Measurements from ENCODE around the gene SPATS2L. TPM values are rescaled to one million over a fixed set of nuclear protein-coding genes. Genes with fewer than 3 reads are reported as not detected.
"Not testable (repeated sequence)": the region's sequence is repeated elsewhere in the genome, so short reads cannot be mapped to it uniquely, and the experiment has no call there.

The SPATS2L gene
- total and polyA plus RNA-seq, 2 experiments from 2014 or later: 118 to 154 TPM

DNA sequence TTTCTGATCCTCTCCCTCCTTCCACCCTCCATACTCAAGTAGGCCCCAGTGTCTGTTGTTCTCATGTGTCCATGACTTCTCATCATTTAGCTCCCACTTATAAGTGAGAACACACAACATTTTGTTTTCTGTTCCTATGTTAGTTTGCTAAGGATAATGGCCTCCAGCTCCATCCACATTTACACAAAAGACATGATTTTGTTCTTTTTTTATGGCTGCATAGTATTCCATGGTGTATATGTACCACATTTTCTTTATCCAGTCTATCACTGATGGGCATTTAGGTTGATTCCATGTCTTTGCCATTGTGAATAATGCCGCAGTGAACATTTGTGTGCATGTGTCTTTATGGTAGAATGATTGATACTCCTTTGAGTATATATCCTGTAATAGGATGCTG lies 37.7 kb downstream of the SPATS2L start:
- ATAC-seq: not testable (repeated sequence)

GRCh38 chr2:200345975-200346374 lies 39.5 kb downstream of the SPATS2L start:
- H3K4me1 Mint-ChIP-seq: peaks cover 52% of the 10 kb centered on the region
- Histone ChIP-seq H3K27ac (ENCODE audit: low read depth) (no peak overlapping the region), H2AFZ (no peak overlapping the region), H3K4me2 (no peak overlapping the region), H3K4me1 (ENCODE audit: insufficient read depth) (peaks cover 11% of the 10 kb centered on the region), H3K27me3 (ENCODE audit: insufficient read depth) (no peaks in the 10 kb centered on the region), H3K79me2 (replicated peaks; ENCODE audit: insufficient read depth) (peaks cover 99% of the 10 kb centered on the region), H3K4me3 (no peak overlapping the region), H3K9me2 (ENCODE audit: insufficient read depth) (no peaks in the 10 kb centered on the region), H3F3A (replicated peaks; ENCODE audit: low read depth) (no peaks in the 10 kb centered on the region), H3K36me3 (ENCODE audit: insufficient read depth) (no peaks in the 10 kb centered on the region), H4K20me1 (replicated peaks; ENCODE audit: insufficient read depth) (0 out of 2 replicates have a peak, but pooled peaks cover 3% of the 10 kb centered on the region)
- no peak overlapping the region for H3K4me3 Mint-ChIP-seq
- DNase-seq (ENCODE audit: low spot score) (no peak), ATAC-seq (no peak)
- peaks cover 3% of the 10 kb centered on the region; the same call in 2 of the 3 replicates for H3K9me3 Mint-ChIP-seq
- peaks cover 62% of the 10 kb centered on the region for H3K36me3 Mint-ChIP-seq (ENCODE audit: low read depth)
- peaks cover 4% of the 10 kb centered on the region for H3K27me3 Mint-ChIP-seq (ENCODE audit: insufficient read depth, low read depth, poor library complexity)
- H3K27ac Mint-ChIP-seq: peak overlapping the region; percentile 72
- no peak for TF ChIP-seq CREB1 (CRISPR knock-in tag; IDR thresholded peaks at IDR 0.05; ENCODE audit: low read depth)
- TF ChIP-seq ZNF462 (CRISPR knock-in tag; IDR thresholded peaks at IDR 0.05): no peak
- no peak for TF ChIP-seq NANOG (IDR thresholded peaks at IDR 0.05; ENCODE audit: borderline replicate concordance)
- no peak for TF ChIP-seq CTCF (conservative IDR thresholded peaks at IDR 0.05; ENCODE audit: low read depth in 2 of 2)
- no peak for TF ChIP-seq POLR2AphosphoS5 (IDR thresholded peaks at IDR 0.05; ENCODE audit: low read depth)
- no peak for TF ChIP-seq JUNB (IDR thresholded peaks at IDR 0.05; ENCODE audit: unreplicated experiment)
- TF ChIP-seq, protein P1, sequence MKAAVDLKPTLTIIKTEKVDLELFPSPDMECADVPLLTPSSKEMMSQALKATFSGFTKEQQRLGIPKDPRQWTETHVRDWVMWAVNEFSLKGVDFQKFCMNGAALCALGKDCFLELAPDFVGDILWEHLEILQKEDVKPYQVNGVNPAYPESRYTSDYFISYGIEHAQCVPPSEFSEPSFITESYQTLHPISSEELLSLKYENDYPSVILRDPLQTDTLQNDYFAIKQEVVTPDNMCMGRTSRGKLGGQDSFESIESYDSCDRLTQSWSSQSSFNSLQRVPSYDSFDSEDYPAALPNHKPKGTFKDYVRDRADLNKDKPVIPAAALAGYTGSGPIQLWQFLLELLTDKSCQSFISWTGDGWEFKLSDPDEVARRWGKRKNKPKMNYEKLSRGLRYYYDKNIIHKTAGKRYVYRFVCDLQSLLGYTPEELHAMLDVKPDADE (IDR thresholded peaks at IDR 0.05): no peak
- TF ChIP-seq ZNF331 (CRISPR knock-in tag; IDR thresholded peaks at IDR 0.05; ENCODE audit: low read depth): no peak
- no peak for TF ChIP-seq ZNF114 (CRISPR knock-in tag; IDR thresholded peaks at IDR 0.05)
- TF ChIP-seq EZH2phosphoT487 (IDR thresholded peaks at IDR 0.05; ENCODE audit: unreplicated experiment): no peak

More for the DNA sequence above, 37.7 kb downstream of the SPATS2L start:
- DNase-seq (ENCODE audit: low spot score); H2AFZ ChIP-seq; H3K27ac ChIP-seq (ENCODE audit: low read depth); H3K27ac Mint-ChIP-seq; H3K9me3 Mint-ChIP-seq; H3F3A ChIP-seq (replicated peaks; ENCODE audit: low read depth); H3K4me3 Mint-ChIP-seq; H3K4me3 ChIP-seq; H4K20me1 ChIP-seq (replicated peaks; ENCODE audit: insufficient read depth); H3K27me3 ChIP-seq (ENCODE audit: insufficient read depth); H3K9me2 ChIP-seq (ENCODE audit: insufficient read depth); H3K27me3 Mint-ChIP-seq (ENCODE audit: insufficient read depth, low read depth, poor library complexity); H3K36me3 ChIP-seq (ENCODE audit: insufficient read depth); H3K4me2 ChIP-seq: not testable (repeated sequence)
- peaks cover 52% of the 10 kb centered on the region for H3K36me3 Mint-ChIP-seq (ENCODE audit: low read depth)
- Histone ChIP-seq H3K79me2 (replicated peaks; ENCODE audit: insufficient read depth) (peaks cover 99% of the 10 kb centered on the region), H3K4me1 (ENCODE audit: insufficient read depth) (peaks cover 21% of the 10 kb centered on the region)
- peaks cover 56% of the 10 kb centered on the region for H3K4me1 Mint-ChIP-seq

Measured in GM23338 (cell line).